HG03159 (cell line): ENCODE results near the gene UBE2D2.

Experiments used
- ATAC-seq: cut with Tn5 transposase; IDR thresholded peaks from one replicate; pipeline ENCODE4 v1.9.1; 2021; ENCODE audit warnings: mild to moderate bottlenecking, moderate library complexity; ENCODE audit not compliant: unreplicated experiment

The UBE2D2 gene

GRCh38 chr5:139658928-139659667 is 98.0 kb downstream of the UBE2D2 start:
- ATAC-seq = no peak

DNA sequence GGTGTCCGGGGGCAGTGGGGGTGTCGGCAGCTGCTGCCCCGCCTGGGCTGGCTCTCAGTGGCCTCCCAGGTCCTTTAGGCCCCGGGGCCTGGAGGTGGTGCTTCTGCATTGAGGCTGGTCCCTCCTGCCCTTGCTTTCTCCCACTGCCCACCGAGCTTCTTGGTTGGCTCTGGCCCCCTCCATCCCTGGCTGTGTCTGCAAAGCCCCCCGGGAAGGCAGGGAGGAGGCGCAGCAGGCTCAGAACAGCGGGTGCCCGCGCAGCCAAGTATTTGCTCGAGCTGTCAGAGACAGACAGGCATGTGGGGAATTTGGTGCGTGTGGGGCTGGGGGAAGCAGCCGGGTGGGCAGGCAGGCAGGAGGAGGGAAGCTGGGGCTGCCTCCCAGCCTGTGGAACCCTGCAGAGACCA is 98.6 kb downstream of the UBE2D2 start:
- no peak for ATAC-seq

DNA sequence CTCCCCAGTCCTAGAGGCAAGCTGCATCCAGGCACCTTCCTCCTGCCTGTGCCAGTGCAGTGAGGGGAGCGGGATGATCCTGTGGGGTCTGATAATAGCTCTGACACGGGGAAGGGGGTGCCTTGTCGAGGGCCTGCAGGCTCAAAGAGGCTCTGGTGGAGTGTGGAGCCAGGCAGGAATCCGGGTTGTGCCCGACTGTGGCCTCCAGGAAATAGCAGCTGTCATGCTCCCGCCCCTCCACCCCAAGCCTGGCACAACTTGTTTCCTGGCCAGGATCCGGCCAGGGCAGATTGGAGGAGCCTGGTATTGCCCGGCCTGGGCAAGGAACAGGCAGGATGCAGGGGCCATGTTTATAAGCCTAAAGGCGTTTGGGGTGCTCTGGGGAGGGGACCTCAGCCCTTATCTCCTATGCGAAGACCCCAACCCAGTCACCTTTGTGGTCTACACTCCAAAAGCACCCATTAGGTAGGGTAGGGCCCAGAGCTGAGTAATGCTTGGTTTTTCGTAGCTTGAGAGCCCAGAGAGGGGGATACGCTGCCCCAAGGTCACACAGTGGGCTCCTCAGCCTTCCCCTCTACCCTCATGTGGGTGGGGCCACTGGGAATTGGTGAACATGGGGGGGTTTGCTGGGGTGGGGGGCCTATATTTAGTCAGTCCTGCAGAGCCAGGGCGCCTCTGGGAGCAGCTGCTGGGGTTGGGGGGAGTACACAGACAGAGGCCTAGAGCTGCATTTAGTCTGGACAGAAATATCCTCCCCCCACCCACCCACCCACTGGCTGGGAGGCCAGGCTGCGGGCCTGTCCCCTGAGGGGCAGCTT is 99.2 kb downstream of the UBE2D2 start:
- no peak for ATAC-seq

DNA sequence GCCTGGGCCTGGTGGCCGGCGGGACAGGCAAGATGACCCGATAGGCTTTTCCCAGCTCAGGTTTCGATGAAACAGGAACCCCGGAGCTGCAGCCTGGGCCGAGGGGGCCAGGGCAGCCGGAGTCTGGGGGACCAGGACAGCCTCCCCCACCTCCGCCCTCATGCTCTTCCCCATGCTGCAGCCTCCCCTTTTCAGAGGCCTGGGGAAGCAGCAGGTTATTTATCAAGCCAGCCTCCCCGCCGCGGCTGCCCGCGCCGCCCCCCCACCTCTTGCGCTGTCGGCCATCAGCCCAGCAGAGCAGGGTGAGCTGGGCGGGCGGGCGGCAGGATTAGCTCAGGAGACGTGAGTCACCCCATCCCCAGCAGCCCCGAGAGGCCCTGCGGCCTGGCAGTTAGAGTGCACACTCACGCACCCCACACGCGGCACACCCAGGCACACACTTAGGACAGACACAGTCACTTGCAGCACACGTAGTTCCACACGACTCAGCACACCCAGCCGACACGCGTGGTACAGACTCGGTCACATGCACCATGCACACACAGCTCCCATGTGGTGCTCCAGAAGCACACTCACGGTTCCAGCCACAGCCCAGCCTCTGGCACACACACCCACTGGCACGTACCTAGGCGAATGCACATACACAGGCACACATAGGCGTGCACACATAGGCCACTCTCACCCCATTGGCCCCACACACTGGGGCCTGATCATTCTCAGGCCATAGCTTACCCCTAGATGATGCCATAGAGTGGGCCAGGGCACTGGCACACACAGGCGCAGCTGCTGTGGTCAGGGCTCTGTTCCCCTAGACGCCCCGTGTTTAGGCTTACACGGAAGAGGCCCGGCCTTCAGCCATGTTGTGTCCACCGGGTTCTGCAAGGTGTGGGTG is 100.0 kb downstream of the UBE2D2 start:
- ATAC-seq = no peak

GRCh38 chr5:139662617-139663016 is 101.5 kb downstream of the UBE2D2 start:
- no peak for ATAC-seq

DNA sequence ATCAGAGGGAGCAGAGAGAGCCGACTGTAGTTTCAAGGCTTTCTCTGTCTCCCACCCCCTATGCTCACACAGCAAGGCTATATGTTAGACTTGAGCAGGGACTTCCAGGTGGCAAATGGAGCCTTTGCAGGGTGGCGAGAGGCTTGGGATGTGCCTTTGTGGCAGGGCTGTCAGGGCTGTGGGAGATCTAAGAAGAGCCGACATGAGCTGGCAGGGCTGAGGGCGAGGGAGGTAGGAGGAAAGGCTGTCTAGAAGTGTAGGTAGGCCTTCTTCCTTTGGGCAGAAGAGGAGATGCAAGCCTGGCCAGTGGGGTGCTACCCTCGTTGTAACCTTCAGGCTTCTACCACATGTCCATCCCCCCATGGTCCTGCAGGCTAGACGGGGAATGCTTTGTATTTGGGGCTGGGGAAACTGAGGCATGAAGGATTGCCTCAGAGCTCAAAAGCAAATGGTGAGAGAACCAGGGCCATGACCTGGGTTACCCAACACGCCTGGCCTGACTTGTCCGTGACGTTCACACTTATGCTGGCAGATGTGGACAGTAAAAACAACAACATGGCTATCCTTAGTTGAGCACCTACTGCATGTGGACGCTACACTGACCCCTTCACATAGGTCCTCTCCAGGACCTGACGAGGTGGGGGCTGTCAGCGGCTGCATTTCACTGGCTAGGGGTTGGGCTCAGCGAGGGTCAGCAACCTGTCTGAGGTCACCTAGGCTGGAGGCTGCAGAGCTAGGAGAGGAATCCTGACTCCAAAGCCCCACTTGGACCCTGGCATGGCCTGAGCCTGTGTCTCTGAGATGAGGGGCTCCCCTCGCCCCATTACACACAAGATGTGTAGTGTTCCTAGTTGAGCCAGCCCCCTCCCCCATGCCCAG is 102.3 kb downstream of the UBE2D2 start:
- ATAC-seq = no peak

DNA sequence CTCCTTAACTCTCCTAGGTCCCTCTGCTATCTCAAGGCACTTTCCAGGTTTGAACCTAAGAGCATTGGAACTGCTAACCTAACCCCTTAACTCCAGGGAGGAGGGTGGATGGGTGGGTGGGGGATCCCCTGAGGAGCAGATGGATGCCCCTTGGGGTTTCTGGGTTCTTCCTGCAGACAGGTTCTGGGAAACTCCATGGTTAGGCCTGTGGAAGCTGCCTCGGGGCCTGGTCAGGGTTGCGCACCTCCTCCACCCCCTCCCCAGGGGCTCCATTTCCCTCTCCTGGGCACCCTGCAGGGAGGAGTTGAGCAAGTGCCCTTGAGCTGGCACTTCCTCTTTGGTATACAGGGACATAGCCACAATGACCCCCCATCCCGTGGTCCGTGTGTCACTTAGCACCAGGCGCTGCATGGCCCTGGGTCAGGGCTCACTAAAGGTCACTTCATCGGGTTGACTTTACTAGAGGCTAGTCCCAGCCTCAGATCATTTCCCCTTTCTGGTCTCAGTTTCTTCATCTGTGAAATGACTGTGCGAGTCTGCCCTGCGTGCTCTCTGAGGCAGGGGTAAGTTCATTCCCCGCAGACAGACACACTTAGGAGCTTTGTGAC is 103.1 kb downstream of the UBE2D2 start:
- peak; percentile 42 for ATAC-seq

DNA sequence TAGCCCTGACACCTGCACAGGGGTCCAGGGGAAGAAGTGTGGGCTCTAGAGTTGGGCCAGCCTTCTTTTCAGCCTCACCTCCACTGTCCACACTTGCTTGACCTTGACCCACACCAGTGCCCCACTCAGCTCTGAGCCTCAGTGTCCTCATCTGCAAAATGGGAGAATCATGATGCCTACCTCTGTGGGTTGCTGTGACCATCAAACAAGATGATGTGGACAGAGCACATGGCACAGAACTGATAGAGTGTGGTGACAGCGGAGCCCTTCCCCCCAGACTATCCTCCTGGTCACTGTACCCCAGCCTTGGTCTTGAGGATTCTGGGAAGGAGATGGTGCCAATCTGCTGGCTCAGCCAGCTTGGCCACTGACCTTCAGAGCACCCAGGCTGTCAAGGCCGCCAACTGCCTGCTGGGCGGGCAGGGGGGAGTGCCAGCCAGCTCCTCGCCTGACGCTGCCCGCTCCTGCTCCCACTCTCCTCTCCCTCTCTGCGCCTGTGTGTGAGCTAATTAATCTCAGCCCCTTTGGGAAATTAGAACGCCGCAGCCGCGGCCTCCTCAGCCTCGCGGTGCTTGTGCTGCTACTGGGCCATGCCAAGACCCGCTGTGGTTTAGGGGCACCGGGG is 103.7 kb downstream of the UBE2D2 start:
- no peak for ATAC-seq

DNA sequence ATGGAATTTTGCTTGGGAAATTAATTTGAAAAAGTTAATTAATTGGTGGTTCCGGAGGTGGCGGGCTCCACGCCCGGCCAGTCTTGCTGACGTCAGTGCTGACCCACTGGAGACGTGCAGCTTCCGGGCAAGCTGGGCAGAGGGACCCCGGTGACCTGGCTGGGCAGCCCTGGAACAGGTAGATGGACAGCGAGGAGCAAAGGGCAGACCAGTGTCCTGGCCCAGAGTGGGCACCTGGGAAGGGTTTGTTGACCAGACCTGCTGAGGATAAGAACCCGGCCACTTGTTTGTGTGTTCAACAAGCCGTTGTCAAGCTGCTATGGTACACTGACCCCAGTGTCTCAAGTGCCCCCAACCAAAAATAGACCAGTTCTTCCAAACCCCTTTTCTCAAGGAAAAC is 104.5 kb downstream of the UBE2D2 start:
- ATAC-seq = no peak

DNA sequence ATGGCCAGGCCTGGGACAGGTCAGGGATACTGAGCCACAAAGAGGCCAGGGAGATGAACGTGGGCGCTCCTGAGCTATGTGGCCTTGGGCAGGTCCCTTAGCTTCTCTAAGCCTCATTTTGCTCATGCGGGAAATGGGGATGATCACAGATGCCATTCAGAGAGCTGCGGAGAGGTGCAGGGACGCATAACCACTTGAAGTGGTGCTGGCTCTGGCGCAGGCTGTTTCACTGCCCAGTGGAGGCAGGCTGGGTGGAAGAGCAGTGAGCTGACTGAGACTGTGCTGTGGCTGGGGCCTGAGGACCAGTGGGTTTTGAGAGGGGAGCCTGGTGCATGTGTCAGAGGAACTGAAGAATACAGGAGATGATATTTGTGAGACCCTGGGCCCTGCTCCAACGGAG is 105.4 kb downstream of the UBE2D2 start:
- ATAC-seq = no peak

DNA sequence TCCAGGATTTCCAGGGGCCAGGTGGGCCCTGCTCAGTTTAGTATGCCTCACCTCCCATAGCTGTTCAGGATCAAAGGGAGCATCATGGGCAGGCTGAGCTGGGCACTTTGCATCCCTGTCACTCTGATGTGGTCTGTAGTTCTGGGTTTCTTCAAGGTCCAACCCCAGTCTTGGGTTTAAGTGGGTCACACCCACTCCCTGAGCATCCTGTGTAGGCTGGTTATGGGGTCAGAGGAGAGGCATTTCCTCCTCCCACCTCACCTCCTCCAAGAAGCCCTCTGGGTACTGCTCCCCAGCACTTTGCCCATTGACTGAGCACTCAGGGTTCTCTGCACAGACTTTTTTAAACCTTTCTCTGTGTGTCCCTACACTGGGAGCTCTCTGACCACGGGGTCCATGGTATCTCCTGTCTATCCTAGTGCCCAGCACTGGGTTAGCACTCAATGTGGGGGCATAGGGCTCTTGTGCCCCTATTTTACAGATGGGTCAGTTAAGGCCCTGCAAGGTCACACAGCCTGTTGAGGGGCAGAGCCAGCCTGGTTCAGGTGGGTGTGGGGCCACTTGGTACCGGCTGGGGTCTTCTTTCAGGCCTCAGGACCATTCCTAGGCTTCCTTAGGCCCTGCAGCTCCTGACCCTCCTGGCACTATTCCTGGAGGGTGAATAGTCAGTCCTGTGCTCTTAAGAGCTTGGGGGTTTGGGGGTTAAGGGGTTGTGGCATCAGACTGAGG is 106.0 kb downstream of the UBE2D2 start:
- no peak for ATAC-seq

GRCh38 chr5:139667730-139668063 is 106.6 kb downstream of the UBE2D2 start:
- ATAC-seq = no peak

DNA sequence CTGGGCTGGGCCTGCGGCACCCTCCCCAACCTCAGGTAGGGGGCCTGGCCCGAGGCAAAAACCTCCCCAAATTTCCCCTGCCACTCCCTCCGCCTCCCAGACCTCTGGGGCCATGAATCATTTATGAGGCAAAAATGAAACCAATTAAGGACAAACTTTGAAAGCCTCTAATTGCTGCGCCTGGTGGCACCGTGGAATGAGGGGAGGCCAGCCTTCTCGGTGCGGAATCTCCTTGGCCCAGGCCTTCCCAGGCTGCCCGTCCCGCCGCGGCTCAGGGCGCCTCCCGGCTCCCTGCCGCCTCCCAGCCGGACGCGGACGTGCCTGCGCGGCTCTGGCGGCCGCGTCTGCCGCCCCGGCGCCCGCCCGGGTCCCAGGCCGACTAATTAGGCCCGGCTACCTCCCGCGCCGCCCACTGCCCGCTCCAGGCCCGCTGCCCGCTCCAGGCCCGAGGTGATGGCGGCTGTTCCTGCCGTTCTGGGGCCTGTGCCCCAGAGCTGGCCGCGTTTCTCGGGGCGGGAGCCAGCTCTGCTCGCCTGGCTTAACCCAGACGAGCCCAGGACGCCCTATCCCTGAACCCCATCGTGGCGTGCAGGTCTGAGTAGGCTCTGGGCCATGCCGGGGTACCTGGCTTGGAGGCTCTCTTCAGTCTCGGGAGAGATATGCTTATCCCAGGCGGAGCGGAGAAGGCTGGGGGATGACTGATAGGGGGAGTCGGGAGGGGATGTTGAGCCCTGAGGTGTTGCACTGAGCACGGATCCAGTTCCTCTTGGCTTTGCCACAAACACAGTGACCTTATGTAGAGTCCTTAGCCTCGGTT is 107.1 kb downstream of the UBE2D2 start:
- ATAC-seq = no peak

GRCh38 chr5:139668924-139669661 is 108.0 kb downstream of the UBE2D2 start:
- no peak for ATAC-seq

GRCh38 chr5:139669662-139670368 is 108.7 kb downstream of the UBE2D2 start:
- ATAC-seq = peak; percentile 31

- peak; percentile 51 for ATAC-seq
These were observed 109.4 kb downstream of the UBE2D2 start for GRCh38 chr5:139670369-139671095.
